WTC11 (cell line): ENCODE results near the gene VMAC. TPM values are rescaled to one million over a fixed set of nuclear protein-coding genes. Genes with fewer than 3 reads are reported as not detected.
"Not testable (repeated sequence)": the region's sequence is repeated elsewhere in the genome, so short reads cannot be mapped to it uniquely, and the experiment has no call there.

Experiments
- ATAC-seq: fragments of 200-7000 bp; cut with Tn5 transposase; 2 replicates; pipeline ENCODE4 v1.10.0; 2021; ENCODE audit warnings: mild to moderate bottlenecking, moderate library complexity
- CTCF ChIA-PET: fragments of 300-600 bp; sonication (Branson Sonifier 250); formaldehyde crosslinking; loops from one replicate; lab custom pipeline; 2021; ENCODE audit warnings: antibody characterized with exemption; lab: Charles Lee
- POLR2A ChIA-PET: fragments of 350-600 bp; sonication (Branson Sonifier 250); formaldehyde crosslinking; loops from one replicate; lab custom pipeline; 2021; ENCODE audit warnings: antibody characterized with exemption; lab: Charles Lee
- DNase-seq: peaks from one replicate; pipeline ENCODE4 v3.0.0; 2021; ENCODE audit warnings: low spot score
- H3K27ac Mint-ChIP-seq: 2 replicates; pipeline ENCODE4 v1.8.0; 2021; ENCODE audit warnings: mixed read lengths
- H3K27me3 Mint-ChIP-seq: 2 replicates; pipeline ENCODE4 v1.8.0; 2021; ENCODE audit warnings: low read depth, mild to moderate bottlenecking, moderate library complexity, mixed read lengths
- H3K36me3 Mint-ChIP-seq: 2 replicates; pipeline ENCODE4 v1.8.0; 2021; ENCODE audit warnings: mixed read lengths
- H3K4me1 Mint-ChIP-seq: 2 replicates; pipeline ENCODE4 v1.8.0; 2022; ENCODE audit warnings: mixed read lengths
- H3K4me3 Mint-ChIP-seq: 2 replicates; pipeline ENCODE4 v1.8.0; 2021; ENCODE audit warnings: mild to moderate bottlenecking, moderate library complexity, mixed read lengths
- H3K9me3 Mint-ChIP-seq: 2 replicates; pipeline ENCODE4 v1.8.0; 2021; ENCODE audit warnings: mixed read lengths
- ARID4B ChIP-seq: sonication (generic); formaldehyde crosslinking; IDR thresholded peaks from 2 replicates; pipeline ENCODE4 v1.8.0; 2023; ENCODE audit warnings: missing genetic modification reagents, mild to moderate bottlenecking, borderline replicate concordance
- CTCF ChIP-seq: fragments of 200-600 bp; IDR thresholded peaks from 2 replicates; pipeline ENCODE4 v1.8.0; 2022; ENCODE audit warnings: antibody characterized with exemption
- EMX1 ChIP-seq: fragments of 250-450 bp; sonication (Bioruptor Pico); IDR thresholded peaks from 2 replicates; pipeline ENCODE4 v1.8.0; 2021; ENCODE audit warnings: mild to moderate bottlenecking
- ESRRA ChIP-seq: sonication (generic); formaldehyde crosslinking; IDR thresholded peaks from 2 replicates; pipeline ENCODE4 v1.8.1; 2022; ENCODE audit warnings: mild to moderate bottlenecking, missing genetic modification reagents, borderline replicate concordance
- ETV6 ChIP-seq: sonication (generic); formaldehyde crosslinking; IDR thresholded peaks from 2 replicates; pipeline ENCODE4 v1.8.1; 2022; ENCODE audit warnings: mild to moderate bottlenecking, missing genetic modification reagents
- GABPB1 ChIP-seq: sonication (generic); formaldehyde crosslinking; IDR thresholded peaks from 2 replicates; pipeline ENCODE4 v1.8.1; 2023; ENCODE audit warnings: mild to moderate bottlenecking, missing genetic modification reagents
- HMGA2 ChIP-seq: fragments of 250-450 bp; sonication (Bioruptor Pico); IDR thresholded peaks from 2 replicates; pipeline ENCODE4 v1.4.0; 2021; ENCODE audit warnings: mild to moderate bottlenecking, moderate library complexity
- IRF1 ChIP-seq: sonication (generic); formaldehyde crosslinking; IDR thresholded peaks from 2 replicates; pipeline ENCODE4 v1.8.0; 2023; ENCODE audit warnings: missing genetic modification reagents
- IRF2 ChIP-seq: sonication (generic); formaldehyde crosslinking; IDR thresholded peaks from 2 replicates; pipeline ENCODE4 v1.8.0; 2022; ENCODE audit warnings: low read depth, missing genetic modification reagents, borderline replicate concordance
- JAZF1 ChIP-seq: fragments of 250-450 bp; sonication (Bioruptor Pico); IDR thresholded peaks from 2 replicates; pipeline ENCODE4 v1.9.0; 2021; ENCODE audit warnings: moderate library complexity, mild to moderate bottlenecking, inconsistent platforms
- MLX ChIP-seq: sonication (generic); formaldehyde crosslinking; IDR thresholded peaks from 2 replicates; pipeline ENCODE4 v1.8.1; 2023; ENCODE audit warnings: mild to moderate bottlenecking, missing genetic modification reagents, moderate library complexity
- RELA ChIP-seq: sonication (generic); formaldehyde crosslinking; IDR thresholded peaks from 2 replicates; pipeline ENCODE4 v1.8.1; 2022; ENCODE audit warnings: missing genetic modification reagents, mild to moderate bottlenecking, borderline replicate concordance
- RORB ChIP-seq: fragments of 250-450 bp; sonication (Bioruptor Pico); IDR thresholded peaks from 2 replicates; pipeline ENCODE4 v1.9.0; 2021; ENCODE audit warnings: mild to moderate bottlenecking
- SMAD4 ChIP-seq: sonication (generic); formaldehyde crosslinking; IDR thresholded peaks from 2 replicates; pipeline ENCODE4 v1.8.0; 2022; ENCODE audit warnings: mild to moderate bottlenecking, missing genetic modification reagents
- STAT6 ChIP-seq: sonication (generic); formaldehyde crosslinking; conservative IDR thresholded peaks from 2 replicates; pipeline ENCODE4 v1.8.1; 2023; ENCODE audit warnings: mild to moderate bottlenecking, low read depth, missing genetic modification reagents, moderate library complexity
- TEAD1 ChIP-seq: sonication (generic); formaldehyde crosslinking; IDR thresholded peaks from 2 replicates; pipeline ENCODE4 v1.8.0; 2022; ENCODE audit warnings: mild to moderate bottlenecking, missing genetic modification reagents
- ZNF121 ChIP-seq: sonication (generic); formaldehyde crosslinking; IDR thresholded peaks from 2 replicates; pipeline ENCODE4 v1.8.0; 2023; ENCODE audit warnings: missing genetic modification reagents
- ZNF416 ChIP-seq: fragments of 250-450 bp; sonication (Bioruptor Pico); IDR thresholded peaks from 2 replicates; pipeline ENCODE4 v1.9.0; 2021; ENCODE audit warnings: mild to moderate bottlenecking, inconsistent platforms
- ZNF671 ChIP-seq: fragments of 250-450 bp; sonication (Bioruptor Pico); IDR thresholded peaks from 2 replicates; pipeline ENCODE4 v1.8.0; 2021; ENCODE audit warnings: mild to moderate bottlenecking
- total RNA-seq: library from RNA; stranded (reverse); gene quantifications from 3 replicates; pipeline ENCODE4 v1.2.3, GENCODE V29; 2021

VMAC gene
- total RNA-seq, 1 experiment from 2014 or later = 2.5 TPM

- Mint-ChIP-seq H3K27ac (no peak overlapping the region), H3K9me3 (no peaks in the 10 kb centered on the region), H3K4me1 (no peaks in the 10 kb centered on the region), H3K36me3 (no peaks in the 10 kb centered on the region), H3K4me3 (no peak overlapping the region), H3K27me3 (peaks cover 2% of the 10 kb centered on the region; the same call in 1 of the 2 replicates)
- POLR2A ChIA-PET = no interaction called here
- no peak for ATAC-seq
- DNase-seq = no peak
- no peak for TF ChIP-seq ESRRA
- peak; percentile 99 for TF ChIP-seq GABPB1 (CRISPR knock-in tag)
- CTCF ChIA-PET = no interaction called here
These were observed 33.7 kb upstream of the VMAC start for GRCh38 chr19:5870986-5871394.

- DNase-seq (no peak), ATAC-seq (no peak)
- H3K36me3 Mint-ChIP-seq = no peaks in the 10 kb centered on the region
- no peak overlapping the region for H3K4me3 Mint-ChIP-seq
- ChIA-PET CTCF (interaction anchor here (1.7 kb wide), 1 partner anchor 70 kb away, joined by 8 read pairs; no protein-coding TSS in a partner anchor), POLR2A (no interaction called here)
- no peaks in the 10 kb centered on the region for H3K9me3 Mint-ChIP-seq
- H3K4me1 Mint-ChIP-seq = no peaks in the 10 kb centered on the region
- TF ChIP-seq RELA = no peak
- TF ChIP-seq MLX (CRISPR knock-in tag) = no peak
- no peak for TF ChIP-seq HMGA2 (CRISPR knock-in tag)
- no peak for TF ChIP-seq ESRRA
- no peak for TF ChIP-seq STAT6 (CRISPR knock-in tag)
- TF ChIP-seq IRF1 (CRISPR knock-in tag) = no peak
- no peak for TF ChIP-seq TEAD1
- H3K27ac Mint-ChIP-seq = no peak overlapping the region
- H3K27me3 Mint-ChIP-seq = no peaks in the 10 kb centered on the region; the same call in 1 of the 2 replicates
These were observed 31.0 kb upstream of the VMAC start for GRCh38 chr19:5873617-5874199.

GRCh38 chr19:5874496-5874895 is 30.2 kb upstream of the VMAC start:
- H3K4me1 Mint-ChIP-seq, POLR2A ChIA-PET: not testable (repeated sequence)

GRCh38 chr19:5877427-5877826 is 27.2 kb upstream of the VMAC start:
- ATAC-seq (no peak), DNase-seq (no peak)
- Mint-ChIP-seq H3K27ac (no peak overlapping the region), H3K36me3 (no peaks in the 10 kb centered on the region), H3K4me3 (no peak overlapping the region), H3K4me1 (peaks cover 9% of the 10 kb centered on the region), H3K27me3 (peaks cover 1% of the 10 kb centered on the region), H3K9me3 (no peaks in the 10 kb centered on the region)
- ChIA-PET POLR2A (no interaction called here), CTCF (interaction anchor here (4.1 kb wide), 1 partner anchor 73 kb away, joined by 21 read pairs; no protein-coding TSS in a partner anchor)
- no peak for TF ChIP-seq EMX1 (CRISPR knock-in tag)
- TF ChIP-seq RORB = no peak
- no peak for TF ChIP-seq IRF2 (CRISPR knock-in tag)
- no peak for TF ChIP-seq JAZF1 (CRISPR knock-in tag)
- TF ChIP-seq ZNF416 (CRISPR knock-in tag) = no peak
- TF ChIP-seq SMAD4 = no peak
- TF ChIP-seq ARID4B = no peak
- no peak for TF ChIP-seq ZNF671 (CRISPR knock-in tag)
- TF ChIP-seq ZNF121 (CRISPR knock-in tag) = no peak
- TF ChIP-seq CTCF = no peak
- TF ChIP-seq ETV6 (CRISPR knock-in tag) = no peak

More at GRCh38 chr19:5874496-5874895, 30.2 kb upstream of the VMAC start:
- not testable (repeated sequence) for ATAC-seq, H3K36me3 Mint-ChIP-seq, H3K27me3 Mint-ChIP-seq, DNase-seq, H3K4me3 Mint-ChIP-seq, H3K27ac Mint-ChIP-seq, H3K9me3 Mint-ChIP-seq
- CTCF ChIA-PET = interaction anchor here (0.7 to 1.7 kb wide), 2 partner anchors 15 to 70 kb away, joined by 3 to 8 read pairs; no protein-coding TSS in a partner anchor
